Retina (tissue), 1 donor: ENCODE measurements around the gene PRKRIP1.
A peak's percentile ranks its signal among the peaks of the same experiment; 100 is the strongest.
"Not testable (repeated sequence)": the region's sequence is repeated elsewhere in the genome, so short reads cannot be mapped to it uniquely, and the experiment has no call there.

Experiments
- DNase-seq: peaks from one replicate; pipeline ENCODE4 v3.0.0-alpha.2; 2016

Gene PRKRIP1

GRCh38 chr7:102404005-102404861, 8.1 kb downstream of the PRKRIP1 start:
- peak; percentile 50 for DNase-seq

DNA sequence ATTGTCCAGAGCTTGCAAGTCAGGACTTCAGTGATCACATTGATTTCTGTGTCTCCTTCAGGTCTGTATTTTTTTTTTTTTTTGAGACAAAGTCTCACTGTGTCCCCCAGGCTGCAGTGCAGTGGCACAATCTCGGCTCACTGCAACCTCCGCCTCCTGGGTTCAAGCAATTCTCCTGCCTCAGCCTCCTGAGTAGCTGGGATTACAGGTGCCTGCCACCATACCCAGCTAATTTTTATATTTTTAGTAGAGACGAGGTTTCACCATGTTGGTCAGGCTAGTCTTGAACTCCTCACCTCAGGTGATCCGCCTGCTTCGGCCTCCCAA, 8.7 kb downstream of the PRKRIP1 start:
- DNase-seq: not testable (repeated sequence)

DNA sequence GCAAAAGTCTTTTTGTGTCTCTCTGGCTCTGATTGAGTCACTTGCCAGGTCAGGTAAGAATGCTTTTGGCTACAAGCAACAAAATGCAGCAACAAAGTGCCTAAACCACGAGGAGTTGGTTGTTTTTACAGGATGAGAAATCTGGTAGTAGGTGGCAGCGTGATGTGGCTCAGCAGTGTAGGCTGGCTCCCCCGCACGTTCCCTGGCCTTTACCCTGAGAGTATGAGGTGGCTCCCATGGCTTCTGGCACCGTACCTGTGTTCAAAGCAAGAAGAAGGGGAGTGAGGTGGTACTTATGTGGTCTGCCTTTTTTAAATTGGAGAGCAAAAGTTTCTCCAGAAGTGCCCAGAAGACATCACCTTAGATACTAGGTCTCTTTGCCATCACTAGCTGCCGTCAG, 11.7 kb downstream of the PRKRIP1 start:
- no peak for DNase-seq

DNA sequence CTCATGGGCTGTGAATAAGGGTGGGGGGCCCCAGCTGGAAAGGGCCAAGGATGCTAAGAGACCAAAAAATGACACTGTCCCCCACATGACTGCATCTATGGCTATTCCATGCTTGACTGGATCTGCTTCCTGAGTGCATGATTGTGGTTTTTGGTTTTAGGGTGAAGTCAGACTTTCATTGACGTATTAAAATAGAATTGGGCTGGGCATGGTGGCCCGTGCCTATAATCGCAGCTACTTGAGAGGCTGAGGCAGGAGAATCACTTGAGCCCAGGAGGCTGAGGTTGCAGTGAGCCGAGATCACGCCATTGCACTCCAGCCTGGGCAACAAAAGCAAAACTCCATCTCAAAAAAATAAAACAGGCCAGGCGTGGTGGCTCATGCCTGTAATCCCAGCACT, 12.4 kb downstream of the PRKRIP1 start:
- not testable (repeated sequence) for DNase-seq

DNA sequence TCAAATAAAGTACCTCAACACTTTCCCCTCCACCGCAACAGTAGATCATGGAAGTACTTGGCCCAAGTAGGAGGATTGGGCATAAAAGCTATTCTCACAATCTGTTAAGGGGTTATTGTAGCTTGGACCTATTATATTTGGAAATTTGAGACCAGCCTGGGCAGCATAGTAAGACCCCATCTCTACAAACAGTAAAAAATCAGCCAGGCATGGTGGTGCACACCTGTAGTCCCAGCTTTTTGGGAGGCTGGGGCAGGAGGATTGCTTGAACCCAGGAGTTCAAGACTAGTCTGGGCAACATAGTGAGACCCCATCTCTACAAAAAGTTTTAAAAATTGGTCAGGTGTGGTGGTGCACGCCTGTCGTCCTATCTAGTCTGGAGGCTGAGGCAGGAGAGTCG, 13.2 kb downstream of the PRKRIP1 start:
- DNase-seq: no peak

GRCh38 chr7:102410123-102410522, 14.0 kb downstream of the PRKRIP1 start:
- DNase-seq: no peak

- DNase-seq: no peak
Observed at GRCh38 chr7:102410918-102411317, 14.8 kb downstream of the PRKRIP1 start.

DNA sequence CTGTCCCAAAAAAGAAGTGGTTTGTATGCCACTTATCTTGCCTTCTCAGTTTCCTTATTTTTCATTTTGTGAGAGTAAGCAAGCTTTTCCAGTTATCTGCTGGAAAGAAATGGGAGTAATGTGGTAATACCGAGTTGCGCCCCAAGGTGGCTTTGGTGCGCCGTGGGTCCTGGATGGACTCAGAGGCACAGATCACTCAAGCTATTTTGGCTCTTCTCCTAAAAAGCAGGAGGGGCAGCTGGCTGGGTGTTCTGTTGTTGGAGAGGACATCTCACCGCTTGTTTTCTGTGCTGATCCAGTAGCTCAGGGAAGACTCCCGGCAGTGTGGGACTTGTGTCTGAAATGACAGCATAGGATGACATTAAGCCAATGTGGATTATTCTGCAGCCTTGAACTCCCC, 16.4 kb downstream of the PRKRIP1 start:
- DNase-seq: peak; percentile 36

GRCh38 chr7:102413091-102413490, 16.9 kb downstream of the PRKRIP1 start:
- no peak for DNase-seq

GRCh38 chr7:102413611-102414010, 17.4 kb downstream of the PRKRIP1 start:
- DNase-seq: no peak

- DNase-seq: no peak
Observed at GRCh38 chr7:102415685-102416225, 19.6 kb downstream of the PRKRIP1 start.

DNA sequence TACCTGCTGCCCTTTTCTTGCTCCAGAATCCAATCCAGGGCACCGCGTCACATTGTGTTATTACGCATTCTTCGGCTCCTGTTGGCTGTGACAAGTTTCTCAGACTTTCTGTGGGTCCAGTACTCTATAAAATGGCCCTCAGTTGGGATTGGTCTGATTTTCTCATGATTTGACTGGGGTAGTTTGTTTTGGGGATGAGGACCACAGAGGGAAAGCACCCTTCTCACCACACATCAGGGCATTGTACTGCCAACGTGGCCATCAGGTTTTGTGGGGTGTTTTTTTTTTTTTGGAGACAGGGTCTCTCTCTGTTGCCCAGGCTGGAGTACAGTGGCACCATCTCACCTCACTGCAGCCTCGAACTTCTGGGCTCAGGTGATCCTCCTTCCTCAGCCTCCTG, 20.2 kb downstream of the PRKRIP1 start:
- DNase-seq: no peak

DNA sequence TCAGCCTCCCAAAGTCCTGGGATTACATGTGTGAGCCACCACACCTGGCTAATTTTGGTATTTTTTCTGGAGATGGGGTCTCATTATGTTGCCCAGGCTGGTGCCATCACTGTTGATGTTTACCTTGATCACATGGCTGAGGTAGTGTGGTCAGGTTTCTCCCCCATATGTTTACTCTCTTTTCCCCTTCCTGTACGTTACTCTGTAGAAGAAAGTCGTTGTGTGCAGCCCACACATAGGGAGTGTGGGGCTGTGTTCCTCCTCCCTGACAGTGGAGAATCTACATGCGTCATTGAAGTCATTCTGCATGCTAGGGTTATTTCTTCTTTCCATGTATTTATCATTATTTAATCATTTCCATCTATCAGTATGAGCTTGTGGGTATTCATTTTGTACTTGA, 20.9 kb downstream of the PRKRIP1 start:
- no peak for DNase-seq

- no peak for DNase-seq
Observed at GRCh38 chr7:102418592-102418991, 22.4 kb downstream of the PRKRIP1 start.

DNA sequence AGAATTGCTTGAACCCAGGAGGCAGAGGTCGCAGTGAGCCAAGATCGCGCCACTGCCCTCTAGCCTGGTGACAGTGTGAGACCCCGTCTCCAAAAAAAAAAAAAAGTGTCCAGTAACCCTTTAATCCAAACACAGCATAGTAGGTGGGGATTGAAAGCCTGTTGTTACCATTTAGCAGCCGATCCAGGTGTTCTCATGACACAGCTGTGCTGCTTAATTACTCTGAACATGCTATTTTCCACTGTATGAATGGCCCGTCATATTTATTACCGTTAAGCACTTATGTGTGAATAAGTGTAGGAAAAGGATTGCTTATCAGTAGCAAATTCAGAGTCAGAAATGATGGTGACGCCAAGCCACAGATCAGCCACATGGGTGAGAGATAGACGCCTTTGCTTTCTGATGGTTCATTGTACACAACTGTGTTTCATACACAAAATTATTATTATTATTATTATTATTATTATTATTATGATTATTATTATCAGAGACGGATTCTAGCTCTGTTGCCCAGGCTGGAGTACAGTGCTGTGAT, 25.6 kb downstream of the PRKRIP1 start:
- no peak for DNase-seq

- peak; percentile 67 for DNase-seq
Observed at GRCh38 chr7:102424129-102424551, 28.0 kb downstream of the PRKRIP1 start.

DNA sequence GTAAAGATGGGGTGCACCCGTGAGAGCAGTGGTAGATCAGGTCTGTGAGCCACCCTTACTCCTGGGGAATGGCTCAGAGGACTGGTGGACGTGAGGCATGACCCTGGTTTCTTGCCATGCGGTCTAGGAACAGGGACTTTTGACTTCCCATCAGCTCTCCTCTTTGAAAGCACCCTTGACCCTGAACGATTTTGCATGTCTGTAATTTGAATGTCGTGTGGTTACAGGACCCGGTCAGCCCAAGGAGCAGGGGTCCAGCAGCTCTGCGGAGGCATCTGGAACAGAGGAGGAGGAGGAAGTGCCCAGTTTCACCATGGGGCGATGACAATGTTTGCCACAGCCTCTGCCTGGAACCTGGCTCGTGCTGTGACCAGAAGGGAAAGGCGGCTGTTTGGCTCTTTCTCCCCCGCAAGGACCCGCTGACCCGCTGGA, 28.6 kb downstream of the PRKRIP1 start:
- DNase-seq: no peak

DNA sequence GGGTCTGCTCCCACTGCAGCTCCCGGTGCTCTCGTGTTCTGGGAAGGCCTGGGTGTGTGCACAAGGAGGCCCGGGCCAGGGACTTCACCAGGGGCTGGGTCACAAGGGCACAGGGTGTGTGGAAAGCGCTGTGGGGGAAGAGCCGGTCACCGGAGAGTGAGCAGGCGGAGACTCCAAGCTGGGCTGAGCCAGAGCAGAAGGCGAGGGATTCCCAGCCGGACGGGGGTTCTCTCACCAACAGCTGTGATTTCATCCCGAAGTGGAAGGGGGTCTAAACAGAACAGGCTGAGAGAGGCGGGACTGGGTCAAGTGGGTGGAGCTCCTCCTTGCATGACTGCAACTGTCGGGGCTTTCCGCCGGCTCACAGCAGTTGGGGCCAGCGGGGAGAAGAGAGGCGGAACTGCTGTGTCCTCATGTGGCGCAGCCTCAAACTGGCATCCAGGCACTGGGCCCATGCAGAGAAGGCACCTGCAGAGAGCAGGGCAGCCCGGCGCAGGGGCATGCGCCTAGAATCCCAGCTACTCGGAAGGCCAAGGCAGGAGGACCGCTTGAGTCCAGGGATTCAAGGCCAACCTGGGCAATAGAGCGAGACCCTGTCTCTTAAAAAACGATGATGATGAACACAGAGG, 29.6 kb downstream of the PRKRIP1 start:
- peak; percentile 63 for DNase-seq

GRCh38 chr7:102426268-102427018, 30.3 kb downstream of the PRKRIP1 start:
- DNase-seq: no peak

DNA sequence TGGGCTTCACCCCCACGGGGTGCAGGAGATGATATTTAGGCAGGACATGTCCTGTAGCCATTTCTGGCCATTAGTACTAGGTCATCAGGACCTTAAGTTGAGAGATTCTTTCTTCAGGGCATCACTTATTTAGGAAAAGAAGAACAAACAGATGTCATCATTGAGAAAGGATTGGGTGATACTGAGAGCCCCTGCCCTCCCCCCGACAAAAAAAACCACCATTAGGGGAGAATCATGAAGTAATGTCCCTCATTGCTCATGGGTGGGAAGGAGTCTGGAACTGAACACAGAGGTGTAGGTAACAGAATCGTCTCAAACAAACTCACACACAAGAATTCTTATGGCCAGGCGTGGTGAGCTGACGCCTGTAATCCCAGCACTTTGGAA, 30.8 kb downstream of the PRKRIP1 start:
- no peak for DNase-seq

GRCh38 chr7:102429141-102429899, 33.2 kb downstream of the PRKRIP1 start:
- DNase-seq: no peak

GRCh38 chr7:102431617-102432298, 35.6 kb downstream of the PRKRIP1 start:
- peak; percentile 78 for DNase-seq
